Hepatic stellate cell (primary cell): ENCODE measurements around the gene EMC7.
A peak's percentile ranks its signal among the peaks of the same experiment; 100 is the strongest.
"Not testable (repeated sequence)": the region's sequence is repeated elsewhere in the genome, so short reads cannot be mapped to it uniquely, and the experiment has no call there.

ENCODE experiments used
- DNase-seq: peaks from one replicate; pipeline ENCODE4 v3.0.0; 2011; ENCODE audit warnings: low spot score

Gene EMC7

GRCh38 chr15:34101366-34102174 lies at the start of gene EMC7, which contains the start of gene PGBD4:
EMC7 (minus strand) TSS chr15:34101862; CDS start chr15:34101839, 23 bp downstream.
PGBD4 (plus strand) TSS chr15:34102083; CDS start chr15:34102532, 449 bp downstream.
- peak; percentile 91 for DNase-seq

DNA sequence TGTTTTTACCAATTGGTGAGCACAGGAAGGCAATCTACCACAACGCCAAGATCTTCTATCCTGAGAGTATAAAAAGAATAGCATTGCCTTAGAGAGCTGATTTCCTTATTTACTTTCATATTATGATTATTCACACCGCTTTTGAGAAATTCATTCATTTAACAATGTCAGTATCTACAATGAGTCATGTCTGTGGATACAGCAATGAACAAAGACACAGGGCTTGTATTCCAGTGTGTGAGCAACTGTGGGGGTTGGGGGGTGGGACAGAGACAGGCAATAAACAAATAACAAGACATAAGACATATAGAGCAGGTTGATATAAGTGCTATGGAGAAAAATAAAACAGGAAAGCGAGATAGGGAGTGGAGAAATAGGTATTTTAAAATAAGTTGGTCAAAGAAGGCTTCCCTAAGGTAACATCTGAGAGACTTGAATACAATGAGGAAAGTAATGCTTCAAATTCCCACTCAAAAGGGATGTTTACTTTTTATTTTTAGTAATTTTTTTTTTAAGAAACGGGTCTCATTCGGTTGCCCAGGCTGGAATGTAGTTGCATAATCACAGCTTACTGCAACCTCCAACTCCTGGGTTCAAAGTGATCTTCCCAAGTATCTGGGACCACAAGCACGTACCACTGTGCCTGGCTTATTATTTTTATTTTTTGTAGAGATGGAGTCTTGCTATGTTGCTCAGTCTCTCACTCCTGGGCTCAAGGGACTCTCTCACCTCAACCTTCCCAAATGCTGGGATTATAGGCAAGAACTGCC lies 45.9 kb upstream of the EMC7 start:
- no peak for DNase-seq

- no peak for DNase-seq
These were observed 31.8 kb upstream of the EMC7 start for GRCh38 chr15:34133511-34133910.

GRCh38 chr15:34132881-34133280 lies 31.2 kb upstream of the EMC7 start:
- DNase-seq = no peak

GRCh38 chr15:34128898-34129297 lies 27.2 kb upstream of the EMC7 start:
- no peak for DNase-seq

GRCh38 chr15:34126522-34126921 lies 24.9 kb upstream of the EMC7 start:
- DNase-seq = no peak

DNA sequence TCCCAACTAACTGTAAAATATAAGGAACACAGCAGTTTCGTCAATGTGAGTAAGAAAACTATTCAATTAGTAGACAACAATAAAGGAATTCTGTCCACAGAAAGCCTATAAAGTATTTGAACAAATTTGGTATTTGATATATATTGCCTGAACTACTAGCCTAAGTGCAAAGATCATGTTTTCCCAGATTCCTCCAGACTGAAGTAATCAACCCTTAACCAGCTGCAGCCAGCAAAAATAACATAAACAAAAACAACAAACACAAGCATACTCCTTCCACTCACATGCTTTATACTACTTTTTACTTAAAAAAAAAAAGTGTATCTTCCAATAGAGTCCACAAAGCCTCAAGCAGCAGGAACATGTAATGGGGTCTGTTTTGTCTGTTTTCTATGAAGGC lies 24.3 kb upstream of the EMC7 start:
- DNase-seq = no peak

DNA sequence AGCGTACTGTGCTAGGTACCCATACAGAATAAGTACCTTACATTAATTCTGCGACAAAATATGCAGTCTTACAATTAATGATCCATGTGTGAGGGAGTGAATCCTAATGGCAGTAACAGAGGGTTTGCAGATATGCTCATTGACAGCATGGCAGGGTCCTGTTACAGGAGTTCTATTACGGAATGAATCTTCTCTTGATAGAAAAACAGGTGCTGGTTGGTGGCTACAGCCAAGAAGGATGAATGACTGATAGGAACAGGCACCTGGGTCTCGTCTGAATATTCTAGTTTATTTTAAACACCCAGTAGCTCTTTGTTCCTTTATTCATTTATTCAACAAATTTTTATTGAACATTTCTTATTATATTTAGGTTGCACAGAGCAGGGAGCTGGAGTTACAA lies 23.0 kb upstream of the EMC7 start:
- no peak for DNase-seq

GRCh38 chr15:34122771-34123183 lies 21.1 kb upstream of the EMC7 start:
- DNase-seq = peak; percentile 66

DNA sequence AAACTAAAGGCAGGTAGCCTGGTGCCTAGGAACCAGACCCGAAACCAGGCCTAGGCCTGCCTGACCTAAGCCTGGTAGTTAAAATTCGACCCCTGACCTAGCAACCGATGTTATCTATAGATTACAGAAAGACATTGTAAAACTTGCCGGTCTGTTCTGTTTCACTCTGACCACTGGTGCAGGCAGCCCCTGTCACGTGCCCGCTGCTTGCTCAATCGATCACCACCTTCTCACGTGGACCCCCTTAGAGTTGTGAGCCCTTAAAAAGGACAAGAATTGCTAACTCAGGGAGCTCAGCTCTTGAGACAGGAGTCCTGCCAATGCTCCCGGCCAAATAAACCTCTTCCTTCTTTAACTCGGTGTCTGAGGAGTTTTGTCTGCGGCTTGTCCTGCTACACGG lies 20.1 kb upstream of the EMC7 start:
- not testable (repeated sequence) for DNase-seq

GRCh38 chr15:34120420-34120819 lies 18.8 kb upstream of the EMC7 start:
- DNase-seq = not testable (repeated sequence)

DNA sequence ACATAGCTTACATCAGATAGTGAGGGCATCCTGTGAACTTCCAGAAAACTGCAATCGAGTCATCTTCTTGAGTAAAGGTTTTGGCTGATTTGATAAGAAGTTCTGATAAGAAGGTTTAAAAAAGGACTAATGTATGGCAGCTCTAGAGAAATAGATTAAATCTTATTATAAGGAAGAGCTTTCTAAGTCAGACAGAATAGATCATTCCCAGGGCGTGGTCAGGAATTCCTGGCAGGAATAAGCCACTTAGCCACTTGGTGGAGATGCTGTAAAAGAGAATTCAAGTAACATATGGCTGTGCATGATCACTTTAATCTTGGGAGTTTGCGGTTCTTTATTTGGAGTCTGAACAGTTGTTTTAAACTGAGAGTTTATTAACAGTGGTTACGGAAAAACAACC lies 17.6 kb upstream of the EMC7 start:
- no peak for DNase-seq

DNA sequence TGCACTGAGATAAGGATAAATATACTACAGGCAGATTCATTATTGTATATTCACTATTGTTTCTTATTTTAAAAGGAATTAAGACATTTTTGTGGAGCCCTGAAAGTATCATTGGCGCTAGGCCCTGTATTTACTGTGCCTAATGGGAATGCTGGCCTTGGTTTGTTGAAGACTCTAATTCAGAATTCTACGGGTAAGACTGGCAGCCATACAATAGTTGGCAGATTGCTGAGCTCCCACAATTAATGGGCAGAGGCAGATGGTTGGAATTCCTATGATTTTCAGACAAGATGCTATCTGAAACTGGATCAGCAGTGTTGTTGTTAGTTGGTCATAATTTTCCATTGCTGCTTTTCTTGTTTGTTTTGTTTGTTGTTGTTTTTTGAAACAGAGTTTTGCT lies 15.0 kb upstream of the EMC7 start:
- no peak for DNase-seq

- DNase-seq = no peak
These were observed 13.1 kb upstream of the EMC7 start for GRCh38 chr15:34114739-34115138.

GRCh38 chr15:34114215-34114614 lies 12.6 kb upstream of the EMC7 start:
- DNase-seq = no peak

DNA sequence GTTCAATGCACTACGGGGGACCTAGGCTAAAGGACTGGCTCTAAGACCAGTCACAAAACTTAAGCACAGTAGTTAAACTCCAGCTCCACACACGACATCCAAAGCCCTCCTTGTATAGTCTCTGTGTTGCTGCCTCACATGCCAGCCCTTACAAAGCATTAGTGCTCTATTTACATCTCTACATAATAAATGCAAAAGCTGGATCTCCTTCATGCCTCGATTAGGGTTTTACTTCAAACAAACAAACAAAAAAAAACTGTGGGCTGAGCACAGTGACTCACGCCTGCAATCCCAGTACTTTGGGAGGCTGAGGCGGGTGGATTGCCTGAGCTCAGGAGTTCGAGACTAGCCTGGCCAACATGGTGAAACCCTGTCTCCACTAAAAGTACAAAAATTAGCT lies 9.8 kb upstream of the EMC7 start:
- DNase-seq = no peak

GRCh38 chr15:34109797-34110663 lies 8.4 kb upstream of the EMC7 start:
- DNase-seq = peak; percentile 21

GRCh38 chr15:34107315-34107714 lies 5.7 kb upstream of the EMC7 start:
- DNase-seq = no peak

- no peak for DNase-seq
These were observed 4.8 kb upstream of the EMC7 start for GRCh38 chr15:34106423-34106822.

DNA sequence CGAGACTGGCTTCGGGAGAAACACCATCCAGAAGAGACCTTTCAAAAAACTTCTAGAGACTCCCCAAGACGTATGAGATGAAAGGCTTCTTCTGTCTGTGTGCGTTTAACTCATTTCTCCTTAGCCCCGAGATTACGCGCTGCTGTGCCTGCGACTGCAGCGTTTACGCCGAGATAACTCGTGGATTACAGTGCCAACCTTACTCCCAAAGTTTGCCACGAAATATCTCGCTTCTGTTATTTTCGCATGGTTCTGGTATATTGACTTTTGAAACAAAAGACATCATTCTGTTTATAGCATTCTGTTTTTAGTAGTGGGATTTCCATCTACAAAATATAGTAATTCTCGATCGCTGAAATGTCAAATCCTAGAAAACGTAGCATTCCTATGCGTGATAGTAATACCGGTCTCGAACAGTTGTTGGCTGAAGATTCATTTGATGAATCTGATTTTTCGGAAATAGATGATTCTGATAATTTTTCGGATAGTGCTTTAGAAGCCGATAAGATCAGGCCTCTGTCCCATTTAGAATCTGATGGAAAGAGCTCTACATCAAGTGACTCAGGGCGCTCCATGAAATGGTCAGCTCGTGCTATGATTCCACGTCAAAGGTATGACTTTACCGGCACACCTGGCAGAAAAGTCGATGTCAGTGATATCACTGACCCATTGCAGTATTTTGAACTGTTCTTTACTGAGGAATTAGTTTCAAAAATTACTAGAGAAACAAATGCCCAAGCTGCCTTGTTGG lies 688 bp upstream of the EMC7 start:
- no peak for DNase-seq

GRCh38 chr15:34099914-34100313 lies 1.7 kb downstream of the EMC7 start:
- no peak for DNase-seq

- DNase-seq = no peak
These were observed 15.9 kb downstream of the EMC7 start for GRCh38 chr15:34085746-34086145.
